Loucy (cell line): ENCODE data around the gene AP2A1.

Source experiments
- EZH2phosphoT487 ChIP-seq: fragments of 200-600 bp; IDR thresholded peaks from 2 replicates; pipeline ENCODE4 v1.6.1; 2018; ENCODE audit warnings: antibody characterized with exemption, mild to moderate bottlenecking, moderate library complexity, borderline replicate concordance
- TF ChIP-seq, protein P1 (sequence below): fragments of 200-600 bp; sonication (generic); conservative IDR thresholded peaks from 2 replicates; pipeline ENCODE4 v1.5.1; 2014; ENCODE audit warnings: mild to moderate bottlenecking, antibody characterized with exemption, low read length

DNA sequence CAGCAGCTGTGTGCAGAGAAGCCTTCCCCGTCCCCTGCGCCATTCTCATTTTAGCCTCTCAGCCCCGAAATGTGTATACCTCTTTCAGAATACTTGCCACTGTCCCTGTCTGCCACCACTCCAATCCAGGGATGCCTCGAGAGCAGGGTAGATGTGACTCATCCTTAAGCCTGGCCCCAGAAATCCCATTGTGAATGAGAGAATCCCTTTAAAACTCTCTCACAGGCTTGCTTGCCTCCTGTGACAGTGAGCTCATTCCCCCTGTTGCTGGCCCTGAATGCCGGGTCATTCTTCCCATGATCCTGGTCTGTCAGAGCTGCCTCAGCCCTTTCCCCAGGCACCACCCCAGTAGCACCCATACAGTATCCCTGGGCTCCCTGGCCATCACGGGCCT is 9.6 kb downstream of the AP2A1 start:
- TF ChIP-seq, protein P1, sequence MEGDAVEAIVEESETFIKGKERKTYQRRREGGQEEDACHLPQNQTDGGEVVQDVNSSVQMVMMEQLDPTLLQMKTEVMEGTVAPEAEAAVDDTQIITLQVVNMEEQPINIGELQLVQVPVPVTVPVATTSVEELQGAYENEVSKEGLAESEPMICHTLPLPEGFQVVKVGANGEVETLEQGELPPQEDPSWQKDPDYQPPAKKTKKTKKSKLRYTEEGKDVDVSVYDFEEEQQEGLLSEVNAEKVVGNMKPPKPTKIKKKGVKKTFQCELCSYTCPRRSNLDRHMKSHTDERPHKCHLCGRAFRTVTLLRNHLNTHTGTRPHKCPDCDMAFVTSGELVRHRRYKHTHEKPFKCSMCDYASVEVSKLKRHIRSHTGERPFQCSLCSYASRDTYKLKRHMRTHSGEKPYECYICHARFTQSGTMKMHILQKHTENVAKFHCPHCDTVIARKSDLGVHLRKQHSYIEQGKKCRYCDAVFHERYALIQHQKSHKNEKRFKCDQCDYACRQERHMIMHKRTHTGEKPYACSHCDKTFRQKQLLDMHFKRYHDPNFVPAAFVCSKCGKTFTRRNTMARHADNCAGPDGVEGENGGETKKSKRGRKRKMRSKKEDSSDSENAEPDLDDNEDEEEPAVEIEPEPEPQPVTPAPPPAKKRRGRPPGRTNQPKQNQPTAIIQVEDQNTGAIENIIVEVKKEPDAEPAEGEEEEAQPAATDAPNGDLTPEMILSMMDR = no peak
- TF ChIP-seq EZH2phosphoT487 = no peak
